Measurements from ENCODE around the gene TAS2R20. TPM values are rescaled to one million over a fixed set of nuclear protein-coding genes. Genes with fewer than 3 reads are reported as not detected.
"Not testable (repeated sequence)": the region's sequence is repeated elsewhere in the genome, so short reads cannot be mapped to it uniquely, and the experiment has no call there.

TAS2R20 gene, protein sequence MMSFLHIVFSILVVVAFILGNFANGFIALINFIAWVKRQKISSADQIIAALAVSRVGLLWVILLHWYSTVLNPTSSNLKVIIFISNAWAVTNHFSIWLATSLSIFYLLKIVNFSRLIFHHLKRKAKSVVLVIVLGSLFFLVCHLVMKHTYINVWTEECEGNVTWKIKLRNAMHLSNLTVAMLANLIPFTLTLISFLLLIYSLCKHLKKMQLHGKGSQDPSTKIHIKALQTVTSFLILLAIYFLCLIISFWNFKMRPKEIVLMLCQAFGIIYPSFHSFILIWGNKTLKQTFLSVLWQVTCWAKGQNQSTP
- total RNA-seq (ENCODE audit: low replicate concordance) = 6.4 and 7.4 TPM in 2 replicates

DNA sequence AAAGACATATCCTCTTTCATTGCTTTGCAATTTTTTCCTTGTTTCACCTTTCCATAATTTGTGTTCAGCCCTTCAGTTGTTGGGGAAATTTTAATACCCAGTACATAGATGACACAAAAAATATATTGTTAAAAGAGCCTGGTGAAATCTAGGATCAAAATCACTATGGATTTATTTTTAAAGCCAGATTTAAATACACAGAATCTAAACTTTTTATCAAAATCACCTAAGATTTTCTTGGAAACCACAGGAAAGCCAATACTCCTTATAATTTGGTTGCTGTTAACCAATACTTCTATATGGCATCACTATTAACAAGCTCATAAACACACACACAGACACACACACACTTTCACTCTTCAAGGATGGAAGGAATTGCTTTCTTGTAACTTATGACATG lies at the start of gene TAS2R20:
Gene TAS2R20 (minus strand): TSS at position 101 of the 400 bp plus-strand sequence. CDS start 429 bp downstream, outside the sequence.
- no peak for DNase-seq (ENCODE audit: low spot score)
- peaks cover 9% of the 10 kb centered on the region for H3K9me3 ChIP-seq (ENCODE audit: low read depth)
- no peaks in the 10 kb centered on the region for H3K4me1 ChIP-seq
- H3K4me2 ChIP-seq = no peak within 1 kb of the TSS
- Mint-ChIP-seq H3K36me3 (peaks cover 10% of the 10 kb centered on the region), H3K4me1 (no peaks in the 10 kb centered on the region), H3K27ac (no peak within 1 kb of the TSS), H3K27me3 (ENCODE audit: insufficient read depth, low read depth) (no peaks in the 10 kb centered on the region), H3K9me3 (peaks cover 4% of the 10 kb centered on the region), H3K4me3 (no peak within 1 kb of the TSS)
- no peak for TF ChIP-seq EZH2 (IDR thresholded peaks at IDR 0.05)
- TF ChIP-seq, protein P1, sequence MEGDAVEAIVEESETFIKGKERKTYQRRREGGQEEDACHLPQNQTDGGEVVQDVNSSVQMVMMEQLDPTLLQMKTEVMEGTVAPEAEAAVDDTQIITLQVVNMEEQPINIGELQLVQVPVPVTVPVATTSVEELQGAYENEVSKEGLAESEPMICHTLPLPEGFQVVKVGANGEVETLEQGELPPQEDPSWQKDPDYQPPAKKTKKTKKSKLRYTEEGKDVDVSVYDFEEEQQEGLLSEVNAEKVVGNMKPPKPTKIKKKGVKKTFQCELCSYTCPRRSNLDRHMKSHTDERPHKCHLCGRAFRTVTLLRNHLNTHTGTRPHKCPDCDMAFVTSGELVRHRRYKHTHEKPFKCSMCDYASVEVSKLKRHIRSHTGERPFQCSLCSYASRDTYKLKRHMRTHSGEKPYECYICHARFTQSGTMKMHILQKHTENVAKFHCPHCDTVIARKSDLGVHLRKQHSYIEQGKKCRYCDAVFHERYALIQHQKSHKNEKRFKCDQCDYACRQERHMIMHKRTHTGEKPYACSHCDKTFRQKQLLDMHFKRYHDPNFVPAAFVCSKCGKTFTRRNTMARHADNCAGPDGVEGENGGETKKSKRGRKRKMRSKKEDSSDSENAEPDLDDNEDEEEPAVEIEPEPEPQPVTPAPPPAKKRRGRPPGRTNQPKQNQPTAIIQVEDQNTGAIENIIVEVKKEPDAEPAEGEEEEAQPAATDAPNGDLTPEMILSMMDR (IDR thresholded peaks at IDR 0.05) = no peak
- TF ChIP-seq EZH2phosphoT487 (IDR thresholded peaks at IDR 0.05) = no peak
- H3K79me2 ChIP-seq (ENCODE audit: low read depth) = no peaks in the 10 kb centered on the region
- no peak within 1 kb of the TSS for H3K9ac ChIP-seq
- no peaks in the 10 kb centered on the region for H4K20me1 ChIP-seq (ENCODE audit: low read depth)
- H3K27ac ChIP-seq = no peak within 1 kb of the TSS
- no peak within 1 kb of the TSS for H2AFZ ChIP-seq (replicated peaks)
- H3F3A ChIP-seq (ENCODE audit: low read depth) = no peaks in the 10 kb centered on the region
- peaks cover 8% of the 10 kb centered on the region for H3K36me3 ChIP-seq
- H3K27me3 ChIP-seq = no peaks in the 10 kb centered on the region
- H3K4me3 ChIP-seq = no peak within 1 kb of the TSS

DNA sequence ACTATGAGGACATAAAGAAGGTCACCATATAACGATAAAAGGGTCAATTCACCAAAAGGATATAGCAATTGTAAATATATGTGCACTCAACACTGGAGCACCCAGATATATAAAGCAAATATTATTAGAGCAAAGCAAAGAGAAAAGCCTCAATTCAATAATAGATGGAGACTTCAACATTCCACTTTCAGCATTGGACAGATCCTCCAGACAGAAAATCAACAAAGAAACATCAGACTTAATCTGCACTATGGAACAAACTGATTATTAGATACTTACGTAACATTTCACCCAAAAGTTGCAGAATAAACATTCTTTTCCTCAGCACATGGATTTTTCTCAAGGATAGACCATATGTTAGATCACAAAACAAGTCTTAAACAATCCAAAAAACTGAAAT lies 43.3 kb upstream of the TAS2R20 start:
- H2AFZ ChIP-seq (replicated peaks); H3K27me3 ChIP-seq; H3K4me3 ChIP-seq; H3F3A ChIP-seq (ENCODE audit: low read depth); H4K20me1 ChIP-seq (ENCODE audit: low read depth); H3K4me3 Mint-ChIP-seq; H3K4me1 ChIP-seq; H3K4me1 Mint-ChIP-seq; H3K9ac ChIP-seq; H3K27me3 Mint-ChIP-seq (ENCODE audit: insufficient read depth, low read depth); H3K4me2 ChIP-seq; H3K9me3 ChIP-seq (ENCODE audit: low read depth); DNase-seq (ENCODE audit: low spot score); H3K27ac Mint-ChIP-seq; H3K27ac ChIP-seq: not testable (repeated sequence)
- Mint-ChIP-seq H3K36me3 (peaks cover 52% of the 10 kb centered on the region), H3K9me3 (peaks cover 31% of the 10 kb centered on the region)
- Histone ChIP-seq H3K36me3 (peaks cover 17% of the 10 kb centered on the region), H3K79me2 (ENCODE audit: low read depth) (peaks cover 41% of the 10 kb centered on the region)

DNA sequence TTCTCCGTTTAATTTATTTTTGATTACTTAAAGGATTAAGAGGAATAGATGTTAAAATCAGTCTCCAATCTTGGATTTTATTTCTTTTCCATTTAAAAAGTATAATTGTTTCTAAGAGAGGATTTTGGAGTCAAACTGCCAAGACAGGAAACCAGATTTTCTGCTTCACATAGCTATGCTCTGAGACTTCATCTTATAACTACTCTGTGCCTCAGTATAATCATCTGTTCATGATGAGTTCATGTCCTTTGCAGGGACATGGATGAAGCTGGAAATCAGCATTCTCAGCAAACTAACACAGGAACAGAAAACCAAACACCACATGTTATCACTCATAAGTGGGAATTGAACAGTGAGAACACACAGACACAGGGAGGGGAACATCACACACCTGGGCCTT lies 42.1 kb upstream of the TAS2R20 start:
- Histone ChIP-seq H3K36me3 (peaks cover 8% of the 10 kb centered on the region), H3K27ac (no peak overlapping the region), H3K9ac (no peak overlapping the region), H3F3A (ENCODE audit: low read depth) (no peaks in the 10 kb centered on the region), H3K4me2 (no peak overlapping the region), H3K27me3 (no peaks in the 10 kb centered on the region), H2AFZ (replicated peaks) (no peak overlapping the region), H3K4me3 (no peak overlapping the region), H4K20me1 (ENCODE audit: low read depth) (no peaks in the 10 kb centered on the region), H3K79me2 (ENCODE audit: low read depth) (peaks cover 38% of the 10 kb centered on the region), H3K9me3 (ENCODE audit: low read depth) (no peaks in the 10 kb centered on the region), H3K4me1 (no peaks in the 10 kb centered on the region)
- TF ChIP-seq EZH2 (IDR thresholded peaks at IDR 0.05) = no peak
- TF ChIP-seq, protein P1 (IDR thresholded peaks at IDR 0.05) = no peak
- no peak for TF ChIP-seq EZH2phosphoT487 (IDR thresholded peaks at IDR 0.05)
- Mint-ChIP-seq H3K36me3 (peaks cover 54% of the 10 kb centered on the region), H3K27me3 (ENCODE audit: insufficient read depth, low read depth) (no peaks in the 10 kb centered on the region), H3K9me3 (peaks cover 33% of the 10 kb centered on the region), H3K27ac (no peak overlapping the region), H3K4me3 (no peak overlapping the region), H3K4me1 (no peaks in the 10 kb centered on the region)
- DNase-seq (ENCODE audit: low spot score) = no peak

DNA sequence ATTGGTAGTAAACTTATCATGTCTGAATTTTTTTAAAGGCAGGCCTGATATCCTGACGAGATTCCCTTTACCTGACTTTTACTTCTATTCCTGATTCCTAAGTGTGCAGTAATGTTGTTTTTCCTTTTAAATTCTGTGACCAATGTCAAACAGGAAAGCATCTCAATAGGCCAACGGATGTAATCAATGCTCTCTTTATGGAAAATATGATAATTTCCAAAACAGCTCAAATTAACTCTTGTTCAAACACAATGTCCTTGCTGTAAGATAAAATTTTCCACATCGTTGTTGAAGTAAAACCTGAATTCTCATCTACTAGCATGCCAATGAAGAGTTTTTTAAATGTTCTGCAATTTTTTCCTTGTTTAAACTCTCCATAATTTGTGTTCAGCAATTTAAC lies 41.1 kb upstream of the TAS2R20 start:
- H3K9me3 ChIP-seq (ENCODE audit: low read depth) = no peaks in the 10 kb centered on the region
- no peaks in the 10 kb centered on the region for H4K20me1 ChIP-seq (ENCODE audit: low read depth)
- Mint-ChIP-seq H3K4me1 (no peaks in the 10 kb centered on the region), H3K27ac (no peak overlapping the region), H3K36me3 (peaks cover 46% of the 10 kb centered on the region), H3K4me3 (no peak overlapping the region), H3K9me3 (peaks cover 32% of the 10 kb centered on the region), H3K27me3 (ENCODE audit: insufficient read depth, low read depth) (no peaks in the 10 kb centered on the region)
- TF ChIP-seq, protein P1 (IDR thresholded peaks at IDR 0.05) = no peak
- TF ChIP-seq EZH2phosphoT487 (IDR thresholded peaks at IDR 0.05) (no peak), EZH2 (IDR thresholded peaks at IDR 0.05) (no peak)
- H3K27me3 ChIP-seq = no peaks in the 10 kb centered on the region
- H2AFZ ChIP-seq (replicated peaks) = no peak overlapping the region
- H3K4me1 ChIP-seq = no peaks in the 10 kb centered on the region
- no peak overlapping the region for H3K4me3 ChIP-seq
- no peak overlapping the region for H3K27ac ChIP-seq
- no peak for DNase-seq (ENCODE audit: low spot score)
- no peaks in the 10 kb centered on the region for H3F3A ChIP-seq (ENCODE audit: low read depth)
- H3K79me2 ChIP-seq (ENCODE audit: low read depth) = peaks cover 38% of the 10 kb centered on the region
- peaks cover 8% of the 10 kb centered on the region for H3K36me3 ChIP-seq
- H3K4me2 ChIP-seq = no peak overlapping the region
- H3K9ac ChIP-seq = no peak overlapping the region

DNA sequence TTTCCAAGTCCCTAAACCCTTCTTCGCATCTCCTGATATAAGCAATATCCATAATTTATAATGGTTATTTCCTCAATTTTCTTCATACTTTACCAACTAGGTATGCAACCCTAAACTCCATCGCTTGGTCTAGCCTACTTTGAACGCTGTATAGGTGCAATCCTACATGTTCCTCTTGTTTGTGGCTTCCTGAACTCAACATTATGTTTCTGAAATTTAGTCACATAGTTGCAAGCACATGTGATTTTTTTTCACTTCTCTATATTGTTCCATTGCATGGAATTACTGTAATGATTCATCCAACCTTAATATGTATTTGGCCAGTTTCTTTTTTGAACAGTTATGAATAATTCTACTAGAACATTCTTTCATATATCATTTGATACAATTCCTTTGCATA lies 35.9 kb upstream of the TAS2R20 start:
- H3F3A ChIP-seq (ENCODE audit: low read depth); H2AFZ ChIP-seq (replicated peaks); DNase-seq (ENCODE audit: low spot score); H3K9me3 ChIP-seq (ENCODE audit: low read depth); H3K27me3 ChIP-seq; H3K9ac ChIP-seq; H3K27me3 Mint-ChIP-seq (ENCODE audit: insufficient read depth, low read depth); H3K9me3 Mint-ChIP-seq; H3K4me1 ChIP-seq; H3K36me3 ChIP-seq; H3K27ac Mint-ChIP-seq; H3K4me2 ChIP-seq; H3K4me3 ChIP-seq; H3K79me2 ChIP-seq (ENCODE audit: low read depth); H4K20me1 ChIP-seq (ENCODE audit: low read depth); H3K27ac ChIP-seq; H3K4me1 Mint-ChIP-seq; H3K4me3 Mint-ChIP-seq: not testable (repeated sequence)
- H3K36me3 Mint-ChIP-seq = peaks cover 36% of the 10 kb centered on the region
